Skeletal muscle tissue (tissue), 4 donors: ENCODE data around the gene WFDC5. TPM values are rescaled to one million over a fixed set of nuclear protein-coding genes. Genes with fewer than 3 reads are reported as not detected.

Experiments used
- H3K27ac ChIP-seq: one replicate; pipeline ENCODE4 v1.7.0; 2013; ENCODE audit warnings: mild to moderate bottlenecking, low read depth, low read length, inconsistent platforms
- H3K27me3 ChIP-seq, 3 donors: one replicate each; pipeline ENCODE4 v1.7.0; 2013; ENCODE audit warnings: low read length in 3 of 3; ENCODE audit not compliant: control insufficient read depth in 3 of 3, insufficient read depth in 3 of 3
- H3K36me3 ChIP-seq, 3 donors: one replicate each; pipeline ENCODE4 v1.7.0; 2013; ENCODE audit warnings: low read length in 3 of 3; ENCODE audit not compliant: control insufficient read depth in 3 of 3, insufficient read depth in 3 of 3
- H3K4me1 ChIP-seq, 3 donors: one replicate each; pipeline ENCODE4 v1.7.0; 2013; ENCODE audit warnings: low read length in 3 of 3, mild to moderate bottlenecking in 3 of 3; ENCODE audit not compliant: control insufficient read depth in 3 of 3, insufficient read depth in 3 of 3
- H3K4me3 ChIP-seq, 3 donors: one replicate each; pipeline ENCODE4 v1.7.0; 2013; ENCODE audit warnings: low read length in 3 of 3
- H3K9ac ChIP-seq, 3 donors: one replicate each; pipeline ENCODE4 v1.7.0; 2013; ENCODE audit warnings: low read length in 3 of 3, mild to moderate bottlenecking in 3 of 3, moderate library complexity in 2 of 3, low read depth in 1 of 3
- H3K9me3 ChIP-seq, 3 donors: one replicate each; pipeline ENCODE4 v1.7.0; 2013; ENCODE audit warnings: low read length in 3 of 3; ENCODE audit not compliant: control insufficient read depth in 3 of 3
- total RNA-seq: library from RNA; depleted of rRNA; stranded (reverse); fragments of >200 nt; gene quantifications from one replicate; pipeline ENCODE4 v1.2.3, GENCODE V29; 2014
- donor health status: Osteomylitis.

Gene WFDC5
- total RNA-seq, 1 donor from 2014 or later = not detected

GRCh38 chr20:45105317-45105716 is 9.7 kb downstream of the WFDC5 start:
- Histone ChIP-seq H3K36me3 (peaks cover 0 to 1% (median 0%) of the 10 kb centered on the region in 3 donors), H3K27me3 (peaks cover 20 to 35% (median 32%) of the 10 kb centered on the region in 3 donors), H3K9me3 (no peaks in the 10 kb centered on the region), H3K4me1 (no peaks in the 10 kb centered on the region), H3K27ac (no peak overlapping the region), H3K9ac (no peak overlapping the region), H3K4me3 (no peak overlapping the region)

- Histone ChIP-seq H3K9me3 (no peaks in the 10 kb centered on the region), H3K4me1 (no peaks in the 10 kb centered on the region), H3K4me3 (no peak overlapping the region), H3K9ac (no peak overlapping the region), H3K27me3 (peaks cover 25 to 38% (median 32%) of the 10 kb centered on the region in 3 donors), H3K36me3 (peaks cover 0 to 1% (median 0%) of the 10 kb centered on the region in 3 donors), H3K27ac (no peak overlapping the region)
Observed at GRCh38 chr20:45104786-45105185, 10.2 kb downstream of the WFDC5 start.

- H3K4me3 ChIP-seq = no peak overlapping the region
- H3K9me3 ChIP-seq = no peaks in the 10 kb centered on the region
- H3K36me3 ChIP-seq = peaks cover 0 to 1% (median 0%) of the 10 kb centered on the region in 3 donors
- peaks cover 40 to 52% (median 44%) of the 10 kb centered on the region in 3 donors for H3K27me3 ChIP-seq
- peaks cover 2 to 6% (median 2%) of the 10 kb centered on the region in 3 donors for H3K4me1 ChIP-seq
- H3K27ac ChIP-seq = no peak overlapping the region
- H3K9ac ChIP-seq = no peak overlapping the region
Observed at GRCh38 chr20:45103072-45103471, 11.9 kb downstream of the WFDC5 start.

- H3K9me3 ChIP-seq = no peaks in the 10 kb centered on the region
- H3K4me3 ChIP-seq = no peak overlapping the region
- no peak overlapping the region for H3K9ac ChIP-seq
- H3K4me1 ChIP-seq = peaks cover 3 to 12% (median 4%) of the 10 kb centered on the region in 3 donors
- H3K27ac ChIP-seq = no peak overlapping the region
- peaks cover 53 to 62% (median 59%) of the 10 kb centered on the region in 3 donors for H3K27me3 ChIP-seq
- H3K36me3 ChIP-seq = no peaks in the 10 kb centered on the region
Observed at GRCh38 chr20:45101333-45101850, 13.6 kb downstream of the WFDC5 start.

- Histone ChIP-seq H3K4me1 (peaks cover 3 to 12% (median 4%) of the 10 kb centered on the region in 3 donors), H3K36me3 (no peaks in the 10 kb centered on the region), H3K4me3 (no peak within 1 kb of the TSS), H3K27ac (no peak within 1 kb of the TSS), H3K9ac (no peak within 1 kb of the TSS), H3K27me3 (peaks cover 58 to 64% (median 62%) of the 10 kb centered on the region in 3 donors), H3K9me3 (no peaks in the 10 kb centered on the region)
Observed at GRCh38 chr20:45100563-45101245, 14.3 kb downstream of the WFDC5 start, which contains the start of gene KCNS1. KCNS1 (minus strand) TSS chr20:45101127; CDS start chr20:45099236, 1,891 bp downstream.

GRCh38 chr20:45098103-45098773 is 16.7 kb downstream of the WFDC5 start:
- Histone ChIP-seq H3K27me3 (peaks cover 50 to 68% (median 58%) of the 10 kb centered on the region in 3 donors), H3K4me1 (peaks cover 3 to 12% (median 4%) of the 10 kb centered on the region in 3 donors), H3K4me3 (peak overlapping the region in 1 of 3 donors; percentile 20), H3K9me3 (no peaks in the 10 kb centered on the region), H3K9ac (no peak overlapping the region), H3K27ac (no peak overlapping the region), H3K36me3 (no peaks in the 10 kb centered on the region)

GRCh38 chr20:45097485-45098102 is 17.4 kb downstream of the WFDC5 start:
- no peaks in the 10 kb centered on the region for H3K36me3 ChIP-seq
- H3K4me3 ChIP-seq = peak overlapping the region in 1 of 3 donors; percentile 20
- peaks cover 50 to 63% (median 58%) of the 10 kb centered on the region in 3 donors for H3K27me3 ChIP-seq
- no peak overlapping the region for H3K27ac ChIP-seq
- H3K9me3 ChIP-seq = no peaks in the 10 kb centered on the region
- no peak overlapping the region for H3K9ac ChIP-seq
- peaks cover 3 to 12% (median 4%) of the 10 kb centered on the region in 3 donors for H3K4me1 ChIP-seq

GRCh38 chr20:45096781-45097180 is 18.2 kb downstream of the WFDC5 start:
- H3K27ac ChIP-seq = no peak overlapping the region
- peaks cover 3 to 12% (median 4%) of the 10 kb centered on the region in 3 donors for H3K4me1 ChIP-seq
- no peak overlapping the region for H3K9ac ChIP-seq
- no peaks in the 10 kb centered on the region for H3K36me3 ChIP-seq
- H3K9me3 ChIP-seq = no peaks in the 10 kb centered on the region
- peaks cover 50 to 63% (median 58%) of the 10 kb centered on the region in 3 donors for H3K27me3 ChIP-seq
- H3K4me3 ChIP-seq = no peak overlapping the region

GRCh38 chr20:45095805-45096238 is 19.2 kb downstream of the WFDC5 start:
- H3K4me1 ChIP-seq = peaks cover 3 to 12% (median 4%) of the 10 kb centered on the region in 3 donors
- H3K36me3 ChIP-seq = no peaks in the 10 kb centered on the region
- H3K27me3 ChIP-seq = peaks cover 46 to 54% (median 49%) of the 10 kb centered on the region in 3 donors
- H3K4me3 ChIP-seq = no peak overlapping the region
- H3K9me3 ChIP-seq = no peaks in the 10 kb centered on the region
- no peak overlapping the region for H3K9ac ChIP-seq
- no peak overlapping the region for H3K27ac ChIP-seq
